Endothelial cell of umbilical vein (primary cell): ENCODE data around the gene C1orf167. TPM values are rescaled to one million over a fixed set of nuclear protein-coding genes. Genes with fewer than 3 reads are reported as not detected.

Experiments used
- BruUV-seq: library from RNA; stranded (reverse); fragments of 400-500 nt; replicated peaks from 2 replicates; lab custom pipeline; 2021; lab: Mats Ljungman, UMichigan
- CTCF ChIA-PET: fragments of 300-600, 350-600 bp; sonication (Branson Sonifier 250); formaldehyde crosslinking; loops from one replicate; lab custom pipeline; 2021; ENCODE audit warnings: antibody characterized with exemption, inconsistent platforms; lab: Charles Lee
- POLR2A ChIA-PET: fragments of 300-600, 350-600 bp; sonication (Branson Sonifier 250); formaldehyde crosslinking; loops from one replicate; lab custom pipeline; 2021; ENCODE audit warnings: antibody characterized with exemption, inconsistent platforms; lab: Charles Lee
- DNase-seq: peaks from one replicate; pipeline ENCODE4 v3.0.0-alpha.2; 2011; ENCODE audit warnings: low read depth, low spot score
- FAIRE-seq: peaks from 2 replicates; lab custom pipeline; 2011; peaks lifted over from hg19 to GRCh38; lab: Jason Lieb, UNC
- H2AFZ ChIP-seq: 2 replicates; pipeline ENCODE4 v1.6.0; 2012; ENCODE audit warnings: low read depth, low read length, control low read depth, inconsistent platforms
- H3K27ac ChIP-seq: 2 replicates; pipeline ENCODE4 v1.5.1; 2011; ENCODE audit warnings: low read depth, mild to moderate bottlenecking, control low read depth, low read length, moderate library complexity; ENCODE audit not compliant: insufficient read depth
- H3K27me3 ChIP-seq, 2 experiments: 2 replicates each; pipeline versions ENCODE4 v1.6.0 to v1.6.1; 2011; ENCODE audit warnings: low read length in 2 of 2, mixed read lengths in 1 of 2; ENCODE audit not compliant: control insufficient read depth in 2 of 2, insufficient read depth in 2 of 2
- H3K36me3 ChIP-seq, 2 experiments: 2 replicates in 1 of 2; 3 replicates in 1 of 2; pipeline ENCODE4 v1.5.1; 2011; ENCODE audit warnings: low read length in 2 of 2, mild to moderate bottlenecking in 1 of 2, moderate library complexity in 1 of 2; ENCODE audit not compliant: control insufficient read depth in 2 of 2, insufficient read depth in 2 of 2; ENCODE audit errors: extremely low read depth in 1 of 2
- H3K4me1 ChIP-seq: 3 replicates; pipeline ENCODE4 v1.5.1; 2011; ENCODE audit warnings: mild to moderate bottlenecking, low read length; ENCODE audit not compliant: control insufficient read depth, insufficient read depth; ENCODE audit errors: extremely low read depth
- H3K4me2 ChIP-seq: 2 replicates; pipeline ENCODE4 v1.6.1; 2011; ENCODE audit warnings: low read length, control low read depth, mixed read lengths; ENCODE audit not compliant: insufficient read depth
- H3K4me3 ChIP-seq, 3 experiments: fragments of 200-600 bp in 1 of 3; sonication (generic), shearing (Covaris generic) in 1 of 3; replicated peaks in 1 of 3; 2 replicates each; pipeline ENCODE4 v1.5.1; 2011 to 2016; ENCODE audit warnings: control low read depth in 3 of 3, low read length in 3 of 3, mild to moderate bottlenecking in 2 of 3, inconsistent platforms in 1 of 3, low read depth in 1 of 3, moderate library complexity in 1 of 3; ENCODE audit not compliant: insufficient read depth in 1 of 3
- H3K79me2 ChIP-seq: 2 replicates; pipeline ENCODE4 v1.6.0; 2012; ENCODE audit warnings: low read length, inconsistent platforms; ENCODE audit not compliant: control insufficient read depth, insufficient read depth
- H3K9ac ChIP-seq: replicated peaks from 2 replicates; pipeline ENCODE3; 2011; ENCODE audit warnings: low read length, control low read depth; ENCODE audit not compliant: insufficient read depth; ENCODE audit errors: extremely low read depth
- H3K9me1 ChIP-seq: replicated peaks from 3 replicates; pipeline ENCODE4 v1.6.0; 2011; ENCODE audit warnings: mild to moderate bottlenecking, low read length; ENCODE audit not compliant: control insufficient read depth, insufficient read depth; ENCODE audit errors: extremely low read depth
- H3K9me3 ChIP-seq: replicated peaks from 2 replicates; pipeline ENCODE4 v1.5.1; 2012; ENCODE audit warnings: low read length, inconsistent platforms; ENCODE audit not compliant: control insufficient read depth, insufficient read depth
- H4K20me1 ChIP-seq: replicated peaks from 2 replicates; pipeline ENCODE3; 2011; ENCODE audit warnings: mild to moderate bottlenecking, low read length; ENCODE audit not compliant: control insufficient read depth, insufficient read depth; ENCODE audit errors: extremely low read depth
- CTCF ChIP-seq, 2 donors: IDR thresholded peaks; 1 replicate in 1 of 2; 2 replicates in 1 of 2; pipeline ENCODE4 v1.5.1; 2011; ENCODE audit warnings: low read length in 2 of 2, mild to moderate bottlenecking in 2 of 2, moderate library complexity in 2 of 2, control low read depth in 1 of 2, inconsistent platforms in 1 of 2, low read depth in 1 of 2; ENCODE audit not compliant: insufficient read depth in 1 of 2; ENCODE audit errors: extremely low read depth in 1 of 2
- EZH2 ChIP-seq: IDR thresholded peaks from 2 replicates; pipeline ENCODE4 v1.6.1; 2012; ENCODE audit warnings: borderline replicate concordance, low read depth, mild to moderate bottlenecking, moderate library complexity, low read length, inconsistent platforms; ENCODE audit not compliant: severe bottlenecking
- FOS ChIP-seq: IDR thresholded peaks from 2 replicates; pipeline ENCODE4 v1.6.1; 2011; ENCODE audit warnings: mild to moderate bottlenecking, low read length, moderate library complexity, borderline replicate concordance; ENCODE audit not compliant: insufficient read depth
- GATA2 ChIP-seq: IDR thresholded peaks from 2 replicates; pipeline ENCODE4 v1.7.0; 2011; ENCODE audit warnings: low read depth, mild to moderate bottlenecking, moderate library complexity, mixed read lengths, low read length; ENCODE audit not compliant: insufficient read length, insufficient read depth
- JUN ChIP-seq: IDR thresholded peaks from 2 replicates; pipeline ENCODE4 v1.6.1; 2011; ENCODE audit warnings: borderline replicate concordance, low read depth; ENCODE audit not compliant: insufficient read length, insufficient read depth
- MYC ChIP-seq: IDR thresholded peaks from one replicate; pipeline ENCODE4 v1.6.1; 2011; ENCODE audit warnings: mild to moderate bottlenecking, low read depth, low read length
- POLR2A ChIP-seq: IDR thresholded peaks from 2 replicates; pipeline ENCODE4 v1.6.1; 2012; ENCODE audit warnings: low read depth, mild to moderate bottlenecking, control low read depth, low read length
- POLR2AphosphoS5 ChIP-seq: IDR thresholded peaks from 2 replicates; pipeline ENCODE4 v1.6.1; 2012; ENCODE audit warnings: low read depth, mild to moderate bottlenecking, control low read depth, low read length, moderate library complexity; ENCODE audit not compliant: insufficient read depth
- dilution Hi-C: fragments of 300-500 bp; cut with MboI; formaldehyde crosslinking; loops from one replicate; pipeline ENCODE4 v1.15.0; 2019; ENCODE audit warnings: low sequenced_read_pairs; ENCODE audit not compliant: extremely low pct_ligation_motif_present
- intact Hi-C: fragments of 100-400 bp; cut with micrococcal nuclease; formaldehyde crosslinking; loops from one replicate; pipeline ENCODE4 v1.10.0; 2022
- polyA plus RNA-seq, 4 experiments: library from polyadenylated mRNA; depleted of rRNA in 3 of 4; stranded (reverse) in 3 of 4; unstranded in 1 of 4; fragments of >200 nt; gene quantifications; 2 replicates each; pipeline versions ENCODE4 v1.2.1 to v1.2.3, GENCODE V29; 2011 to 2012; ENCODE audit warnings: missing spikeins in 1 of 4
- total RNA-seq: library from RNA; stranded (reverse); gene quantifications from 2 replicates; pipeline ENCODE4 v1.2.3, GENCODE V29; 2021
- TF ChIP-seq, protein P1 (sequence below): IDR thresholded peaks from 2 replicates; pipeline ENCODE4 v1.6.1; 2011; ENCODE audit not compliant: insufficient read depth, insufficient read length

C1orf167 gene
- total and polyA plus RNA-seq, 2 donors (not counting 3 experiments of a cell fraction or from before 2014, with no cell fraction given) = not detected

GRCh38 chr1:11837767-11838348 lies 75.9 kb downstream of the C1orf167 start:
- intact Hi-C loops = loop anchor here (1.0 to 2.0 kb wide), 3 partner anchors 56 to 129 kb away; no protein-coding TSS in a partner anchor
- Histone ChIP-seq H3K4me1 (peaks cover 7% of the 10 kb centered on the region), H3K27ac (no peak overlapping the region), H2AFZ (no peak overlapping the region), H3K36me3 (peaks cover 22 to 63% of the 10 kb centered on the region in 2 experiments), H3K9ac (no peak overlapping the region), H4K20me1 (no peaks in the 10 kb centered on the region), H3K9me1 (no peaks in the 10 kb centered on the region), H3K4me3 (no peak overlapping the region), H3K4me2 (no peak overlapping the region), H3K79me2 (no peaks in the 10 kb centered on the region), H3K9me3 (no peaks in the 10 kb centered on the region), H3K27me3 (no peaks in the 10 kb centered on the region)
- dilution Hi-C loops = no loop called here
- FAIRE-seq = no peak
- ChIA-PET CTCF (interaction anchor here (0.5 to 5.2 kb wide), 23 partner anchors 9 to 287 kb away, joined by 3 to 42 read pairs (median 4); partner anchors contain the start of gene NPPA), POLR2A (interaction anchor here (0.6 to 1.3 kb wide), 2 partner anchors 70 to 72 kb away, joined by 3 to 11 read pairs; no protein-coding TSS in a partner anchor)
- no peak for DNase-seq
- TF ChIP-seq EZH2 = no peak
- no TSS peak for BruUV-seq

GRCh38 chr1:11838349-11839272 lies 76.6 kb downstream of the C1orf167 start:
- dilution Hi-C loops (no loop called here), intact Hi-C loops (loop anchor here (1.0 to 2.0 kb wide), 3 partner anchors 56 to 128 kb away; no protein-coding TSS in a partner anchor)

More at GRCh38 chr1:11838349-11839272, 76.6 kb downstream of the C1orf167 start:
- POLR2A ChIA-PET = interaction anchor here (1.3 kb wide), 1 partner anchor 69 kb away, joined by 11 read pairs; no protein-coding TSS in a partner anchor
- TF ChIP-seq, protein P1, sequence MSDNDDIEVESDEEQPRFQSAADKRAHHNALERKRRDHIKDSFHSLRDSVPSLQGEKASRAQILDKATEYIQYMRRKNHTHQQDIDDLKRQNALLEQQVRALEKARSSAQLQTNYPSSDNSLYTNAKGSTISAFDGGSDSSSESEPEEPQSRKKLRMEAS = no peak
- TF ChIP-seq GATA2 (no peak), POLR2A (no peak), JUN (no peak), FOS (no peak), MYC (no peak), EZH2 (no peak), CTCF (IDR thresholded peaks at IDR 0.05; ENCODE audit: extremely low read depth in 1 of 2, insufficient read depth in 1 of 2, low read depth in 1 of 2, low read length in 2 of 2) (peak; percentile 97 to 100), POLR2AphosphoS5 (peak; percentile 15)
- Histone ChIP-seq H3K4me3 (no peak overlapping the region), H3K79me2 (no peaks in the 10 kb centered on the region), H3K4me1 (peaks cover 7% of the 10 kb centered on the region), H3K4me2 (no peak overlapping the region), H3K36me3 (peaks cover 20 to 58% of the 10 kb centered on the region in 2 experiments), H3K9me3 (no peaks in the 10 kb centered on the region), H2AFZ (no peak overlapping the region), H3K9ac (no peak overlapping the region), H3K27ac (no peak overlapping the region), H4K20me1 (no peaks in the 10 kb centered on the region), H3K9me1 (no peaks in the 10 kb centered on the region), H3K27me3 (no peaks in the 10 kb centered on the region)
- BruUV-seq = no TSS peak
- CTCF ChIA-PET = interaction anchor here (0.5 to 5.2 kb wide), 22 partner anchors 9 to 286 kb away, joined by 3 to 42 read pairs (median 4); partner anchors contain the start of gene NPPA
- FAIRE-seq (peak; percentile 85), DNase-seq (peak; percentile 51)
